Mammary epithelial cell (primary cell): ENCODE measurements around the gene ANKRD12.

Source experiments
- CTCF ChIP-seq, 2 donors: IDR thresholded peaks in 1 of 2; conservative IDR thresholded peaks in 1 of 2; 2 replicates each; pipeline ENCODE4 v1.5.1; 2011 to 2012; ENCODE audit warnings: inconsistent platforms in 2 of 2, low read length in 2 of 2, mild to moderate bottlenecking in 2 of 2, control low read depth in 1 of 2, low read depth in 1 of 2; ENCODE audit not compliant: insufficient read depth in 1 of 2; ENCODE audit errors: extremely low read depth in 1 of 2
- EZH2 ChIP-seq: IDR thresholded peaks from 2 replicates; pipeline ENCODE4 v1.6.1; 2012; ENCODE audit warnings: low read length, inconsistent platforms, borderline replicate concordance

DNA sequence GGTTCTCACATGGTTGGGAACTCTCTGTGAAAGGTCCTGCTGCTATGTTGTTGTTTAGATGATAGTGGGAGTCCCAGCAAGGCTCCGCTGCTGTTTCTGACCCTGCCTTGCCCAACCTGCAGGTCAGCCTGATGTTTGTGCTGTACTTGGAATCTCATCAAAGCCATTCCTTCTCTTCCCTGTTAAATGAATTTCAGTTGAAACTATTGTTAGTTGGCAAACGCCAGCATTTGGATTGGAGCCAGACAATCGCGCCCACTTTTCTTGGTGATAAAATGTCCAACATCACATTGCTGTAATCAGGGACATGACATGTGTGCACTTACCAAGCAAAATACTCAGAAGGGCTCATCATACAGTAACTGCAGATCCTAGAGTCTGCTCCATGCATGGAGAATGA, 185.2 kb downstream of the ANKRD12 start:
- no peak for TF ChIP-seq CTCF (conservative IDR thresholded peaks at IDR 0.05 in 1 of 2, IDR thresholded peaks at IDR 0.05 in 1 of 2; ENCODE audit: extremely low read depth in 1 of 2, insufficient read depth in 1 of 2, low read depth in 1 of 2, low read length in 2 of 2)
- no peak for TF ChIP-seq EZH2
